Hepatic stellate cell (primary cell): ENCODE measurements around the gene DNAJC17.

Experiments
- DNase-seq: peaks from one replicate; pipeline ENCODE4 v3.0.0; 2011; ENCODE audit warnings: low spot score

Gene DNAJC17

GRCh38 chr15:40790718-40791117, 16.6 kb downstream of the DNAJC17 start:
- DNase-seq, result no peak

- no peak for DNase-seq
These were observed 17.3 kb downstream of the DNAJC17 start for GRCh38 chr15:40789999-40790398.

DNA sequence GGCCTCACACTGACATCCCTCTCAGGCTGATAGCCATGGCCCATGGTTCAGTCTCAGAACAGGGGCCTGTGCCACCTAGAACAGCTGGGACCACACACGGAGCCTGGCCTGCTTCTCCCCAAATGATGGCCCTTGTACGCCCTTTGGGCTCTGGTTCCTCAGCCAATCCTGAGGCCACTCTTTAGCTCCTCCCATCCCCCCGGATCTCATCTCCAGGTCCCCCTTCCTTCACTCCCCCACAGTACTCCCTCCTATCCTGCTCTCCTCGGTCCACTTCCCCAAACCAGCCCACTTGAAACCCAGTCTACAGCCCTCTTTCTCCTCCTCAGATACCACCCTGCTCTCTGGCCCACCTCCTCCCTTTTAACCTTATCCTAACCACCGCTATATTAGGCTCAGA, 18.2 kb downstream of the DNAJC17 start:
- DNase-seq, result no peak

- no peak for DNase-seq
These were observed 19.3 kb downstream of the DNAJC17 start for GRCh38 chr15:40787991-40788390.

- DNase-seq, result no peak
These were observed 19.9 kb downstream of the DNAJC17 start for GRCh38 chr15:40787344-40787841.

DNA sequence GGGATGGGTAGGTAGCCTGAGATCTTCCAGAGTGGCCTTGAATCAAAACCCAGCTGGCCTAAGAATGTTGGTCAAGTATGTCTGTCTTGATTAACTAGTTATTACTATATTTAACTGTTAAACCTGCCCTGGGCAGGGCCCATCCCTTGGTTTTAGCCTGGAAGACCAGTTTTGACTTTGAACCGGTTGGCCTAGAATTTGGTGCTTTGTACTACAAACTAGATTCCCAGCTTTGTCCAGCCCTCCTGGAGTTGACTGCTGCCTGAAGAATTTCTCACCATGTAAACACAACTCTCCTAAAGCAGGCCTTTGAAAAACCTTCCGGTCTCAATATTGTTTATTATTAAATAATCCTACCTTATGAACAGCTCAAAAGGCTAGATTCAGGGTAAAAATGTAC, 21.5 kb downstream of the DNAJC17 start:
- DNase-seq, result no peak

GRCh38 chr15:40785164-40785563, 22.1 kb downstream of the DNAJC17 start:
- no peak for DNase-seq

DNA sequence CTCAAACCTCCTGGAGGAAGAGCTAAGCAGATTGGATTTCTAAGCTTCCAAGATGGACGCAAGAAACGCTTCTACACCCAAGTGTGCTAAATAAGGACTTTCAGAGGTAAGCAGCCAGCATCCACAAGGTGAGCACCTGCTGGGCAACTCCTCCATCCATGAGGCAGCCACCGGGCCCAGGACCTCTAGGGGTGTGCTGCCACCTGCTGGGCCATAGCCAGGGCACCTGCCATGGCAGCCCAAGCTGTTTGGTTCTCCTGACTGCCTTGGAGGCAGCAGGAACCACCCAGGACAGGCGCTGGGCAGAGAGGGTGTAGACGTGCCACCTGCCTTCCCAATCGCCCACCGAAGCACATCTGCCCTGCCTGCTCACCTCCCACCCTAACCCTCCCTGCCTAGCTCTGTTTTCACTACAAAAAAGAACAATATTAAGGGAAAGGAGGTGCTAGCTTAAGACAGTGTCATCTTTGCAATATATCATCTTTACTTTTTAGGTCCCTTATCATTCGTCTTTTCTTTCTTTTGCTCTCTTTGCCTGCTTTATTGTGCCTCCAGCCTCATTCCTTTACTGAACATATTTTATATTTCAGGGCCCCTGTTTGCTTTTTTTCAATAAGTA, 24.6 kb downstream of the DNAJC17 start:
- DNase-seq, result no peak

- DNase-seq, result no peak
These were observed 30.6 kb downstream of the DNAJC17 start for GRCh38 chr15:40776537-40777141.

DNA sequence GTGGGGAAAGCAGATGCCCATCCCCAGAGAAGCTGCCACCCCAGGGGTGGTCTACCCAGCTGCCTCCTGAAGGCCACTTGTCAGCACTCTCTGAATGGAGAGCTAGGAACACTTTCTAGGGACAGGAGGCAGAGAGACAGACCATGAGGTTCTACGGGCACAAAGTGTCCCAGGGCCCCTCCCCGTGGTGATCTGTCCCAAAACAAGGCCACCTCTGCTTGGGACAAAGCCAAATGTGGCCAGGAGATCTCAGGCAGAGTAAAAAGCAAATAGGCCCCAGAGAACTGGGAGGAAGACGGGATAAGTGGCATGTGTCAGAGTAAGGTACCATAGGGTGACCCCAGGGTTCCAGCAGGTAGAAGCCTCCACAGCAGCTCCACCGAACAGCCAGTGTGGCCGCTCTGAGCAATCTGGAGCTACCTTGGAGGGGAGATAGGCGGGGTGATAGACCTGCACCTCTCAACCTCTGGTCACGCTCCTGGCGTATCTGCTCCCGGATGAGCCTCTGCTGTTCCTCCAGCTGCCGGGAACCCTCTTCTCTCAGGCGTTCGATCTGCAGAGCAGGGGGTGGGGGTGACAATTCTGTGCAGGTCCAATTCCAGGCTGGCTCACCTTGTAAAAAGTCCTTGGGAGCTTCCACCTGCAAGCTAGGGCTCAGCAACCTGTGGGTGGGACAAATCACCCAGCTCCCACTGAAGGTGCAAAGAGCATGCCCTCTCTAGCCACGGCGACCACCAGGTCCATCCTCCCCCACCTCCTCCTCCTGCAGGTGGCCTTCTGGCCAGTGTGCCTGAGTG, 31.3 kb downstream of the DNAJC17 start:
- no peak for DNase-seq

- no peak for DNase-seq
These were observed 32.3 kb downstream of the DNAJC17 start for GRCh38 chr15:40775007-40775406.

GRCh38 chr15:40773902-40774301, 33.4 kb downstream of the DNAJC17 start:
- no peak for DNase-seq

DNA sequence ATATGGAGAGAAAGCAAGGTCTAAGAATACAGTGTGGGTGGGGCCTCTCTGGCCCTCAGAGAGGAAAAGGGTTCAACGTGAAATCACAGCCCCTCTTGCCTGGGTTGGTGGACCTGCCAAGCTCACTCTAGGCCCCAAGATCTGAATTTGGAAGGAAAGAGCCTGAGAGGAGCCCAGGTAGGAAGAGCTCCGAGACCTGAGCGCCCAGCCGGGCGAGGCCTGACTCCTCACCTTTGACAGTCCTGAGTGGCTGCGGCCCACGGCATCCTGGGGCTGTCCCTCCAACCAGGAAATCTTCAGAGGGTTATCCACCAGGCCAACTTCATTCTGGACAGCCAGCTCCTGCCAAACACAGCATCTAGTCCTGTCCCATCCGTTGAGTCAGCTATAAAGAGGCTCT, 33.8 kb downstream of the DNAJC17 start:
- no peak for DNase-seq

GRCh38 chr15:40772014-40772413, 35.3 kb downstream of the DNAJC17 start:
- DNase-seq, result no peak

DNA sequence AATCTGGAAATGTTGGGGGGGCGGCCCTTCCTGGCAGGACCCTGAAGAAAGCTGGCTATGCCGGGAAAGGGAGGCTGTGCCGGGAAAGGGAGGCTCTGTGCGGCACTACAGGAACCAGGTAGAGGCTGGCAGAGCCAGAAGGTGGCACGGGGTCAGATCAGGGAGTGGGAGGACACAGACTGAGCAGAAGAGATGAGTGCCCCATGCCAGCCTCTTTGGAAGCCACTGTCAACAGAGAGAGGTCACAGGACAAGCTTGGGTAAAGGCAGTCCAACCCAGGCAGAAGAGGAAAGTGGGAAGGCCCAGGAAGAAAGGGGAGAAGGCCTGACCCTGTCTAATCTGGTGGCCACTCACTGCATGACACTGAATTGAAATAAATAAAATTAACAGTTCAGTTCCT, 36.0 kb downstream of the DNAJC17 start:
- DNase-seq, result no peak

GRCh38 chr15:40770147-40770721, 37.0 kb downstream of the DNAJC17 start:
- no peak for DNase-seq

DNA sequence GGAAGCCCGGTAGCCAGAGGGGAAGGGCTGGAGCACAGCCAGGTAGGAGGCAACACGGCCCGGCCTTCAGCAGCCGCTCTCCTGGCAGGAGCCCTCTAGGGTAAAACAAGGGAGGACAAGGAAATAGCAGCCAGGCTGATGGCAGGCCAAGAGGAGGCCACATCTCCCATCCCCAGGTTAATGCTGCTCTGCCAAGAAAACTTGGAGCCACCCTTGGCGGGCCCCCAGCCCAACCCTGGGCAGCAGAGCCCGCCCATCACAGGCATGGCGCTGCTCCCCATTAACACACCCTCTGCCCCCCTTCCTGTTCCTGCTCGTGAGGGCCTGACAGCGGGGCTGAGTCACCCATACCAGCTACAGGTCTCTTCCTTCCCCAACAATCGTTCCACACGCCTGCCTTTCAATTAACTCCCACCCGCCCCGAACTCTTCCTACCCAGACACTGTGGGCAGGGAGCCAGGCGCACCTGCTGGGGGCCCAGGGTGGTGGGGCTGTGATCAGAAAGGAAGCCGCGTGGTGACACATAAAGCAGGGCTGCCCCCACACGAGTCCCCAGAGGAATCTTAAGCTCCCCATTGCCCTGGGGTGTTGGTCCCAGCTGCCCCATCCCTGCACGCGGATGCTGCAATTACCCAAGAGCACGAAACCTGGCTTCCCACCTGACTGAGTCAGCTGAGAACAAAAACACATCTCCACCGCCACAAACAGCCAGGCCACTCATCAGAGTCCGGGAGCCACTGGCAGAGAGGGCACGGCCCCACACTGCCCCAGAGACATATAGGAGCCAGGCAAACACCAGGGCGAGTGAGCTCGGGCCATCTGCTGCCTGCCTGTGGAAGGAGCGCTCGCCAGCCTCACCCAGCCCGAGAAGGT, 37.8 kb downstream of the DNAJC17 start, which contains the start of gene C15orf62:
TSS of gene C15orf62 (plus strand) at position 707 of the 873 bp plus-strand sequence. CDS start 516 bp downstream, outside the sequence.
- DNase-seq, result no peak

GRCh38 chr15:40768521-40769273, 38.6 kb downstream of the DNAJC17 start:
- no peak for DNase-seq

DNA sequence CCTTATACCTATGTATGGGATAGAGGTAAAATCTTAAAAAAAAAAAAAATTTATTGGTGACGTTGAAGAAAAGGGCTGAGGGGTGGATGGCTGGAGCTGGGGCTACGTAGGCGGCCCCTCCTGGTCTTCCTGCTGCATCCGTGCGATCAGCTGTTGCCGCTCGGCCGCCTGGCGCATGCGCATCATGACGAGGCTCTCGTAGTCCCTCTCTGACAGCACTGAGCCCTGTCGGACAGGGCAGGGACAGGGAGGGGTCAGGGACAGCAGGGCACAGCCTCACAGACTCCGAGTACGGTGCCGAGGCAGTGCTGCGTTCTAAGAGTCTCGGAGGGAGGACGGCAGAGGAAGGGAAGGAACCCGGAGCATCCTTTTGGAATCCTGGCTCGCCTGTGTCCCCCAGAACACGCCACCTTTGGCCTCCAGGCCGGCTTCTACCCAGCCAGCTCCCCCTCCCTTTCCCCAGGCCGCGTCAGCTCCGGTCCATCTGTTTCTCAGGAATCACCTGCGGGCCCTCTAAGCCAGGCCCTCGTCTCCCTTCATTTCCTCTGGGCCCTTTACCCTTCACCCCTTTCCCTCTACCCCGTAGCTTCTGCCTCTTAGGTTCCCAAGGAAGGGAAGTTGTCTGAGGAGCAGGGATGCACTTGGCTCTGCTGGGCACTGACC, 39.3 kb downstream of the DNAJC17 start:
- no peak for DNase-seq
